Hippocampal formation (tissue), 2 donors: ENCODE measurements around the gene KRTCAP2.
"Not testable (repeated sequence)": the region's sequence is repeated elsewhere in the genome, so short reads cannot be mapped to it uniquely, and the experiment has no call there.

Source experiments
- DNase-seq, 2 donors: peaks; one replicate each; lab custom pipeline; 2025; lab: John Stamatoyannopoulos, UW

KRTCAP2 gene

DNA sequence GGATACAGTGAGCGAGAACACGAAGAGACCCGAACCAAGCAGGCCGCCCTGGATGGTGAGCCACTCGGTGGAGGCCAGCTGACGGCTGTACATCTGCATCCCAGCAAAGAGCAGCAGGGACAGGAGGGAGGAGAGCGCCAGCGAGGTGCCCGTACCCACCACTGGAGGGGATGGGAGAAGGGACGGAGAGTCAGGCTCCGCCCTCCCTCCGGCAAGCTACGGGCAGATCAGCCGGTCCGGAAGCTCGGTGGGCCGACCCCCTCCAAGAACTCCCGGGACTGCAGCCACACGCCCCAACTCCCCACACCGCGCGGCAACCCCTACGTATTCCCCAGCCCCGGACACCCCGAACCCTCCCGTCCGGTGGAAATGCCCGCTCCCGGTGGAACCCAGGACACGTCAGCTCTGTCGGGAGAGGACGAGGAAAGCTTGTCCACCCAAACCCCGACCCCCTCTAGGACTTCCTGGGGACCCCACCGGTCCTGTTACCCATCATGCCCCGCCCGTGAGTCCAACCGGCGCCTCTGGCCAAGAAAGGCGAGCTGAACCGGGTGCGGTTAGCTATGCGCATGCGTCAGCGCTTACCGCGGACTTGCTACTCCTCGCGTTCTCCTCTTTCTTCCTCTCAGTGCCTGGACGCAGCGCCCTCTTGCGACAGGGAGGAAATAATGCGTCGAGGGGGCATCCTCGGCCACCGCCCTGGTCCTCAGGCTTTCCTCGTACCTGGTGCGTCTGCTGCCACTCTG is at the start of gene KRTCAP2:
Gene KRTCAP2 (minus strand): TSS at position 573 of the 746 bp plus-strand sequence. CDS start 80 bp downstream, at position 493.
- peak; percentile 93 to 95 for DNase-seq

DNA sequence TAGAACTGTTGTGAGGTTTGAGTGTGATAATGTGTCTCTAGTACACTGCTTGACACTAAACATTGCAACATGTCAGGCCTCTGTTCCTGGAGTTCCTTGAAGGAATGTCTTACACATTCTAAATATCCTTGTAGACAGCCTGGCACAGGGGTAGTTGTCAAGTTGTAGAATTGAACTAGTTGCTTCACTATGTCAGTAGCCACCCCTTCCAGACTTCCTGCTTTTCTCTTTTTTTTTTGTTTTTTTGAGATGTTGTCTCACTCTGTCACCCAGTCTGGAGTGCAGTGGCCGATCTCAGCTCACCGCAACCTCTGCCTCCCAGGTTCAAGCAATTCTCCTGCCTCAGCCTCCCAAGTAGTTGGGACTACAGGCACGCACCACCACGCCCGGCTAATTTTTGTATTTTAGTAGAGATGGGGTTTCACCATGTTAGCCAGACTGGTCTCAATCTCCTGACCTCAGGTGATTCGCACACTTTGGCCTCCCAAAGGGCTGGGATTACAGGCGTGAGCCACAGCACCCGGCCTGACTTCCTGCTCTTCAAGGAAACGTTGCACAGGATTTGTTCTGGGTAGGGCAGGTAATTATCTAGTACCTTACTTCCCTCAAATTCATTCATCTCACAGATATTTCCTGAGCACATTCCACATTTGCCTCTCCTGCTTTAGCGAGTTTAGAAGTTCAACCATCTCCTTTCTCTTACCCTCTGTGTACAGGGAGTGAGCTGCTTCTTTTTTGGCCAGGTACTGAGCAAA is 47.3 kb upstream of the KRTCAP2 start:
- DNase-seq, result not testable (repeated sequence)

DNA sequence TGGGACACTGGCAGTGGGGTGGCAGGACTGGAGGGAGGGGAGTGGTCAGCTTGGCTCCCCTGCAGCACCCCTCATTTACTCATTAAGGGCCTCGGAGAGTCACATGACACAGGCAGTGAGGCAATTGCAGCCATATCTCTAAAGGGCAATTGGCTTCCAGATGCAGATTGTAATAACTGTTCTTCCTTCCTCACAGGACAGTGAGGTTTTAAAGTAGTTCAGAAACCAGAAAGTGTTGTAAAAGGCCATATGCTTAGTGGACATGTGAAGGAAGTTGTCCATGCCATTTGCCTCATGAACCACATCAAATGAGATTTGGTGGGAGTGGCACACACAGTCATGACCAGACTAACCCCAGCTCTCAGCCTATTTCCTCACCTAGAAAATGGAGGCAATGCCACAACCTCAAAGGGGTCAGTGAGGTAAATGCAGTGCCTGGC is 46.5 kb upstream of the KRTCAP2 start:
- peak; percentile 27 to 32 for DNase-seq

DNA sequence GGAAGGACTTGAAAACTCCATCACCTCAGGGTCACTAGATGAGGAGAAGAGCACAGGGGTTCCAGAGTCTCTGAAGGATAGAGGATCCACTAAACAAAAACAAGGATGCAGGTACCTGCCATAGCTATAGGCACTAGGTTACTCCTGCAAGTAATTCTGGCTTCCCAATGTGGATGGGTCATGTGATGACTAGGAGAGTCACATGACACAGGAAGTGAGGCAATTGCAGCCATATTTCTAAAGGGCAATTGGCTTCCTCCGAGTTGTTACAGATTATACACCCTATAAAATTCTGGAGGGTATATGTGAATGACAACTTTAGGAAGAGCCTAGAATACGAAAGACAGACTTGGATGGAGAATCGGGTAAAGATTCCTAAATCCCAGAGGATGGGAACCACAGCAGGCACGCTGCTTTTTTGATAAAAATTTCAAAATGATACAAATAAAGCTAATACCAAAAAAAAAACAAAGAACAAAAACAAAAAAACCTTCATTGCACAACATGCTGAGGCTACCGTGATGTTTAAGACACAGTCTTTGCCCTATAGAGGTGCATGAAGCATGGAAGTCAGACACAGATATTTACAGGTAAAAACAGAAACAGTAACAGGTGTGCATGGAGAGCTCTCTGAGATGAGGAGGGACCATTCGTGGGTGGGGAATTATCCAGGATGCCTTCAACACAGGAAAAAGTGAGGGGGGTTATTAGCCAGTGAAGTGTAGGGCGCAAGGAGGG is 45.9 kb upstream of the KRTCAP2 start:
- DNase-seq, result peak; percentile 71 to 72

DNA sequence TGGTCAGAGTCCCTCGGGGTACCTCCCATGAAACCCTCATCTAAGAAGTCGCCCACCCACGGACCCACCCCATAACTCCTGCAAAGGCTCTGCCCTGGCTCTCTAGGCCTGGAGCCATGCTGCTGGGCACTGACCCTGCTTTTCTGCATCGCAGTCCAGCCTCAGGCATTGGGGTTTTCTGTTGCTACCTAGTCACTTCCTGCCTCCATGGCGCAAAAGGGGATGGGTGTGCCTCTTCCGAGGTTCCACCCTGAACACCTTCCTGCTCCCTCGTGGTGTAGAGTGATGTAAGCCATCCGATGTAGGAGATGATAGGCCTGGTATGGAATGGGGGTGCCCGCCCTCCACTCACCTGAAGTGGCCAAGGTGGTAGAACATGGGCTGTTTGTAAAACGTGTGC is 41.6 kb upstream of the KRTCAP2 start:
- not testable (repeated sequence) for DNase-seq

DNA sequence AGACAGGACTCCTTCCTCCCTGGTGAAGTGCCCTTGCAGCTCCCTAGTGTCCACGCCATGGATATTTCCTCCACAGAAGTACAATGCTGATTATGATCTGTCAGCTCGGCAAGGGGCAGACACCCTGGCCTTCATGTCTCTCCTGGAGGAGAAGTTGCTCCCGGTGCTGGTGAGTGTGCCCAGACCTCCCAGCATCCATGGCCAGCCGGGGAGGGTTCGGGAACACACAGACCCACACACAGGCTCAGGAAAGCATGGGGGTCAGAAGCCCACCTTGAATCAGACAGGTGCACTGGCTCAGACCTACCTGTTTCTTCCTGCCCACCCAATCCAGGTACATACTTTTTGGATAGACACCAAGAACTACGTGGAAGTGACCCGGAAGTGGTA is 38.9 kb upstream of the KRTCAP2 start:
- not testable (repeated sequence) for DNase-seq

DNA sequence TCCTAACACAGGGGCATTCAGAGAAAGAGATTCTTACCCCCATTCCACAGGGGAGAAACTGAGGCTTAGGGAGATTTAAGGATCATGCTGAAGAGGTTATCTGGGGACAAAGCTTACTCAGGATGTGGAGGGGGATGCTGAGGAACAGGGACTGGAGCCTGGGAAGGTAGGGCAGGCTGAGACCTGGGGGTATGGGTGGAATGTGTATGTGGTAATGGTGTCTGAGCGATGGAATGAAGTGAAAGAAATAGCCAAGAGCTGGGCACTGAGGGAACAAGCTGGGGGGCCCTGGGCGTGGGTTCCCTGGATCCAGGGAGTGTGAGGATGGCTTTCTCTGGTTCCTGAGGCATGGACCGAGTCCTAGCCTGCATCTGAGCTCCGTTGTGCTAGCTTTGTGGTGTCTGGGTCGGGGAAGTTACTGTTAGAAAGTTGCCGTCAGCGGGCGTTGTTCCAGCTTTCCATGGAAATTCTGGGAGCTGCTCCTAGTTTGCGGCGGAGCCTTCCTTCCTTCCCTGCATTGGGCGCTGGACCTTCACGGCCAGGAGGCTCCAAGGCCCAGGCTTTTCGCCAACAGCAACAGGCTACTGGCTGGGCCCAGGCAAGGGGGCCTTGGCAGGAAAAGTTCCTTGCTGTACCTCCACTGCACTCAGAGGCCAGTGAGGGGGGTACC is 38.4 kb upstream of the KRTCAP2 start:
- DNase-seq, result not testable (repeated sequence)

DNA sequence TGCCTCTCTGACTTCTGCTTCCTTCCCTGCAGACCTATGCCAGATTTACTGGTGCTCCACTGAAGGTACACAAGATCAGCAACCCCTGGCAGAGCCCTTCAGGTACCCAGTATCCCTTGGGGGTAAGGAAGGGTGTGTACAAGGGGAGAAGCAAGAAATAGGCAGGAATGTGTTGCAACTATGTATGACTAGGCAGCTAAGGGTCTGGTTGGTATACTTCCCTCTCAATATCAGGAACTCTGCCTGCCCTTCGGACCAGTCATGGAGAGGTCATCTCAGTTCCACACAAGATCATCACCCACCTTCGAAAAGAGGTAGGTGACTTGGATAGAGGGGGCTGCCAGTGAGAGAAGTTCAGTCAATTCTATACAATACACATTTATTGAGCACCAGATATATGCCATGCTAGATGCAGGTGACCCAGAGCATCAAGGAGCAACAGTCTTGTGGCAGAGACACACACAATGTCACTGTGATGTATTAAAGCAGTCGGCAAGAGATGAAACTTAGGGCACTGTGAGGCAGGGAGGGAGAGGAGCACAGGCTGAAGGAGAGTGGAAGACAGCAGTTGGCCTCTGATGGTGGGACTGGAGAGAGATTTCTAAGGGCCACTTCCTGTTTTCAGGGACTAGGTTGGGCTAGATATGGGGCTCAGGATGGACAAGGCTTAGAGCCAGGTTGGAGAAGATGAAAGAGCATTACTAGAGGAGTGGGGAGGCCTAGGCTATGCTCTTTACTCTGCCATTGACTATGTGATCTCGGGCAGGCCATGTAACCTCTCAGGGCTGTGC is 37.4 kb upstream of the KRTCAP2 start:
- DNase-seq, result no peak

DNA sequence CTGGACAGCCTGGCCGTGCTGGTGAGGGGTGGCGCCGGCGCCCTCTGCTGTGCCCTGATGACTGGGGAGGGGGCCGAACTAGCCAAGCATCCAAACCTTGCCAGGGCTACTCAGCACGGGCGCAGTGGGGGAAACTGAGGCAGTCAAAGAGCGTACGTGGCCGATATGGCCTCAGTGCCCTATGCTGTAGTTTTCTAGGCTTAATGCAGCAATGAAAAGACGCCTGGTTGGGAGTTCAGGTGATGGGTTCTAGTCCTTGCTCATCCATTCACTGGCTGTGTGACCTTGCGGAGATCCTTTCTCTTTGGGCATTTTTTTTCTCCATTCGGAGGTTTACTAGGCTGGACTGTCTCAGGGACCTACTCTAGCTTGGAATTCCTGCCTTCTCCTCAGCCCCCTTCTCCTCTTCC is 36.2 kb upstream of the KRTCAP2 start:
- DNase-seq, result no peak

DNA sequence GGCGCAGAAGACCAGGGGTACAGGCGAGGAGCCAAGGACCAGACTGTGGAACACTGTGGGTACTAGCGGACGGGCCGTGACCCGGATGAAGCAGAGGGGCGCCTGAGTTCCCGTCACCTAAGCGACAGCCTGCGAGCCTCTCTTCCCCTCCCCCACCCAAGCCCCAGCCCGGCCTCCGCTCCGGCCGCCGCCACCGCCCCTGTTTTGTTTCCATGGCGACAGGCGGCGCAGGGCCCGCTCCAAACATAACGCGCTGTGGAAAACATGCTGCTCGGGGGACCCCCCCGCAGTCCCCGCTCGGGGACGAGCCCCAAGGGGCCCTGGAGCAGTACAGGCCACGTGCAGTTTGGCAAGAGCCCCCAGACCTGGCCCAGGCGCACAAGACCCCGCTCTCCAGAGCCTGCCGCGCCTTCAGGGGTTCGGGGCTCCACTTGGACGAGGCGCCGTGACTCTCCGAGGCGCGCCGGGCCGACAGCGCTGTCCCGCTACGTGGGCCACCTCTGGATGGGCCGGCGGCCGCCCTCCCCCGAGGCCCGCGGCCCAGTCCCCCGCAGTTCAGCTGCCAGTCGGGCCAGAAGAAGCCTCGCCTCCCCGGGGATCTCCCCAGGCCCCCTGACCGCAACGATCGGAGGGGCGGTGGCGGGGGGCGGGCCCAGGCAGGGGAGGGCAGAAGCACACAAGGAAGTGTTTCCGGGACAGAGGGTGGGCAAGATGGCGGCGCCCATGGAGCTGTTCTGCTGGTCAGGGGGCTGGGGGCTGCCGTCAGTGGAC is 35.6 kb upstream of the KRTCAP2 start, which contains the start of gene MTX1:
Gene MTX1 (plus strand): TSS at position 155 of the 771 bp plus-strand sequence. CDS start 110 bp downstream, at position 265.
- peak; percentile 67 to 70 for DNase-seq

DNA sequence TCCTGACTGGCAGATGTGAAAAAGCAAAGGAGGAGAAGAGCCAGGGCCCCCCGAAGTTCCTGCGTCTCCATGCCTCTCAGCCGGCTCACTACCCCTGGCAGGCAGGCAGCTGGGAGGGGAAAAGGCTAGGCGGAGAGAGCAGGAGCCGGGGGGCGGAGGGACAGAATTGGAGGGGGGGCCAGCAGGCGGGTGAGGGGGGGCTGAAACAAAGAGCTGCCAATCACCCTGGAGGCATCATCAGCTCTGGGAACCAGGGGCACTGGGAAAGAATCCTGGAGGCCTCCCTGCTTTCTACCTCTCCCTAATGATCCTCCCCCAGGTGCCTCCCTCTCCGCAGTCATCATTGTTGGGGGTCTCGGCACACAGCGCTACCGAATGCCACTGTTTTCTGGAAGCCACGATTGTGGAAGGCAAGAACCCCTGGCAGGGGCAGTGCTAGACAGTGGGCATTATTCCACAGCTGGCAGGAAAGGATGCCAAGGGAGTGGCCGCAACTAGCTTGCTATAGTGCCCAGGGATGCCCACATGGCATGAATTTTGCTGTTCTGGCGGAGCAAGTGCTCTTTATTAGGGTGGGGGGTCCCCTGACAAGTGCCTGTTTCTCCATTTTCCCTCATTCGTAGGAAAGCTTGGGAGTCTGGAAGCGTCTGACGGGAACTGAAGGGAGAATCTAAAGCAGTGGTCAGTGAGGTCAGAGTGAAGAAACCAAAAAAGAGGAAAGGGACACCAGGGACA is 34.9 kb upstream of the KRTCAP2 start, which contains the start of gene THBS3:
Gene THBS3 (minus strand): TSS at position 92 of the 735 bp plus-strand sequence. CDS start 21 bp downstream, at position 71.
- DNase-seq, result peak in 1 of 2 donors; percentile 67

DNA sequence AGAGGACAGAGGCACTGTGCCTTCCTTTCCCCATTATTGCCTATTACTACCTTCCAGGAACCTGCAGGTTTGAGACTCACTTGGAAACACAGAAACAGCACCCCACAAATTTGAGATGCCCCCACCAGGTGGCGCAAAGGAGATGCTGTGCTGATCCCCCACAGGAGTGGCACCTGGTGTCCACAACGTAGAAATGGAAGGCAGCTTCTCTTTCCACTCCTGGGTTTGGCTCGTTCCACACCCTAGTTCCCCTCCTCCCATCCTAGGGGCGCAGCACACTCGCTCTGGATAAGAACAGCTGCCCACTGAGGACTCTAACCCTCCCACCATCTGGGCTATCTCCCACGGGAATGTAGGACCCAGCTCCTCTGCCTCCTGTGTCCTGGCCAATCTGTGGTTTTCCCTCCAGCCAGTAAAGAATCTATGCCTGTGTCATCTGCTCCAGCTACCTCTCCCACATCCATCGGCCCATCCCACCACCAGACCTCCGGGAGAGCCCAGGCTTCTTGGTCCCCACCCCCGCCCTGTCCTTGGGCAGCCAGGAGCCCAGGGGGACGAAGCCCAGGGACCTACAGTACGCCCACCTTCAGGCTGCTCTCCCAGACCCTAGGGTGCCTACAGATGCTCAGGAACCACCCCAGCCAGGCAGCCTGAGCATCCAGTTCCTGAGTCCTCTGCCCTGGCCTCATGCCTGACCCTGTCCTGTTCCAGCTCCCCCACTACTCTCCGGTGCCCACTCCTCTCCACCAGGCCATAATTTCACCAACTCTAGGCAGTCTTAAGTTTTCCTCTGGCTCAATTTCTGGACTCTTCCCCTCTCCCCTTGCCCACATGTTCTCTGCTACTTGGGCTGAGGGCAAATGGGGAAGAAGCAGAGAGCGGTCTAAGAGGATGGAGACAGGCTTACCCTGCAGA is 34.0 kb upstream of the KRTCAP2 start:
- peak; percentile 41 to 54 for DNase-seq

DNA sequence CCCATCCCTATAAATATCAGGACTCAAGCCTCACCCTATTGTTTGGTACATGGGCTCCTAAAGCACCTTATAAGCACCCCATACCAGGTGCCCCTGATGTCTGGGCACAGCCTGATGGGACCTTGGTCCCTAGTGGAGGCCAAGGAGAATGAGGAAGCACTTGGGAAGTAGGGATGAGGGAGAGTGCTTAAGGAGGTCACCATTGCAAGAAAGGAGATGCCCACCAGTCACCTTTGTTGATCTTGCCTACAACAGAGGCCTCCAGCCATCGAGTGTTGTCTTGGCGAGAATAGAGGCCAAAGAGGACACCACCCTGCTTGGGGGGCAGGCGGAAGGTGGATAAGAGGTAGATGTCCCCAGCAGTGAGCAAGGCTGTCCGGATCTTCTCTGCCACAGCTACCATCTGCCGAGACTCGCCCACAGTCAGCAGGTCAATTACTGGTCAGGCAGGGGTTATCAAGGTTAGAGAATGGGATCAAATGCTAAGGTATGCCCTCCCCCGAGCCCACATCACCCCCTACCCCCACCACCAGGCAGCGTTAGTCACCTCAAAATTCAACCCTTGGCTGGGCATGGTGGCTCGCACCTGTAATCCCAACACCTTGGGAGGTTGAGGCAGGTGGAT is 33.0 kb upstream of the KRTCAP2 start:
- no peak for DNase-seq

DNA sequence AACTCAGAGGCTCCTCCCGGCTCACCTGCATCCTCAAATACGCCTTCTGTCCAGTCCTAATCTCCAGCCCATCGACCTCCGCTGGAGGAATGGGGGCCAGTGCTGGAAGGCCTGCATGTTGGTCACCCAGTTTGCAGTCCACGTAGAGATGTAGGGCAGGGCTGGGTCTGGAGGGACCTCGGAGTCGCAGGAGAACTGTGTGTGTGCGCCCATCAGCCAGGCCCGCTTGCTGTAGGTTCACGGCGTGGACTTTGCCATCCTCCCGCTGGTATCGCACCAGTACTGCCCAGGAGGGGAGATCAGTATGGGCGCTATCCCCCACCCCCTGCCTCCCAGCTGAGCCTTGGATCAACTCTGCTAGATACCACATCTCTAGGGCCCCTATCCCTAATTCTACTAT is 31.9 kb upstream of the KRTCAP2 start:
- DNase-seq, result no peak

DNA sequence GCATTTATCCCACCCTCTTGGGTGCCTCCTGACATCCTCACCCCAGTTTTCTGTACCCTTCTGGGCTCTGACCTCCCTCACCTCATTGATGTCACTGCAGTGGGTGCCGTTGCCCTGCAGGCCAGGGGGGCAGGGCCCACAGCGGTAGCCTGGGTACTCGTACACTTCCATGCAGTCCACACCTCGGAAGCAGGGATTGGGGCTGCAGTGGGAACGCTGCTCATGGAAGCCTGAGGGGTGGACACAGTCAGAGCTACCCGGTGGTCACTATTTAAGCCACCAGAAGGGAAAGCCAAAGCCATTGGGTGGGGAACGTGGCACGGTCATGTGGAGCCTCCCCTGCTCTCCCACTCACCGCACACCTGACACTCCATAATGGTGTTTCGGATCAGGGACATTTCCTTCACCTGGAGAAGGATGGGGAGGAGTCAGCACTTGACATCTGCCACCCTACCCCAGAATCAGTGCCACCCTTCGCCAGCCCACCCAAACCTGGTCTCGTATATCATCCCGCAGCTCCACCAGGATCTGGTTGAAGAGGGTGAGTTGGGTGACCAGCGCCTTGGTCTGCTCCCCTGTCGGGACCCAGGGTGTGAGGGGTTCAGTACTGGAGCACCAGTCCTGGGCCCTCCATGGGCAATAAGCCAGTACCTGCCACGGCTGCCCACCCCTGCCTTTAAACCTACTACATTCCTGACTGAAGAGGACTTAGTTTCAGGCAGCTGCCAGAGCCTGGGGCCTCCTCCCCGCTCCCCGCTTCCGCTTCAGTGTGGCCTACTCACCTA is 29.8 kb upstream of the KRTCAP2 start:
- no peak for DNase-seq

DNA sequence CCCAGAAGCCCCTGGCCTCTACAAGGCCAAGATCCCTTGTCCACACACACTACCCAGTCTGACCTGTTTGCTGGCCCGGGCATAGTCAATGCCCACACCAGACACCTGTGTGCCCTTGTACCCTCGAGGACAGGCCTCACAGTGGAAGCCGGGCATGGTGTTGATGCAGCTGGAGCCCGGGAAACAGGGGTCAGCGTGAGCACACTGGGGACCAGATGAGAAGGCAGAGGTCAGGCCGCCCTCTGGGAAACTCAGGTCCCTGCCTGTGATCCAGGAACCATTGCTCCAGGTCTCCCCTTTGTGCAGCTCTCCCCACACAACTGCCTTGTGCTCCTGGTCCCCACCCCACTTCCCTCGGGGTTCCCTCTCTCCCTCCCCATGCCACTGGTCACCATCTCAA is 29.1 kb upstream of the KRTCAP2 start:
- DNase-seq, result no peak

DNA sequence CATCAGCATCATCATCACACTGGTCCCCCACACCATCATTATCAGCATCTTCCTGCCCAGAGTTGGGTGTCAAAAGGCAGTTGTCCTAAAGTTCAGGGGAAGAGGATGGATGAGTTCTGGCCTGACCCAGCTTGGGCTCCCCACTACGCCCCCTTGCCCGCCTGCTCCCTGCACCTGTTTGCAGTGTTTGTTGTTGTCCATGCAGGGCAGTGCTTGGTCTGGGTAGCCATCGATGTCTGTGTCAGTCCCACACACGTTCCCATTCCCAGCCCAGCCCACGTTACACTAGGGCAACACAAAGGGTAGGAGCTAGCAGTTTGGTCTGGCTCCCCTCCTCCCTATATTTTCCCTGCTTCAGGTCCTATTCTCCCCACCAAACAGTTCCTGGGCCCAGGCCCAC is 27.8 kb upstream of the KRTCAP2 start:
- DNase-seq, result no peak
